ENCODE data around the gene MINDY2. TPM values are rescaled to one million over a fixed set of nuclear protein-coding genes. Genes with fewer than 3 reads are reported as not detected.
"Not testable (repeated sequence)": the region's sequence is repeated elsewhere in the genome, so short reads cannot be mapped to it uniquely, and the experiment has no call there.

The MINDY2 gene
- total RNA-seq, 1 donor from 2014 or later = 20.9 TPM

- H3K36me3 Mint-ChIP-seq (ENCODE audit: low read depth, unreplicated experiment) = no peaks in the 10 kb centered on the region
- no peaks in the 10 kb centered on the region for H3K36me3 ChIP-seq (ENCODE audit: insufficient read depth, low read length)
Measured at GRCh38 chr15:58764468-58764867, 6.6 kb upstream of the MINDY2 start.

GRCh38 chr15:58766290-58766689 is 4.8 kb upstream of the MINDY2 start:
- Histone ChIP-seq H3K4me3 (ENCODE audit: insufficient read depth, low read depth, low read length) (no peak overlapping the region), H3K27ac (ENCODE audit: low read depth, low read length) (no peak overlapping the region), H3K9ac (ENCODE audit: low read length) (no peak overlapping the region), H3K4me2 (ENCODE audit: low read length) (no peak overlapping the region), H2AFZ (ENCODE audit: low read depth, low read length) (no peak overlapping the region), H3K79me2 (ENCODE audit: insufficient read depth, low read length) (no peaks in the 10 kb centered on the region), H3K4me1 (ENCODE audit: insufficient read depth, low read length) (peaks cover 11% of the 10 kb centered on the region), H4K20me1 (ENCODE audit: insufficient read depth, low read length) (no peaks in the 10 kb centered on the region), H3K27me3 (ENCODE audit: insufficient read depth, low read length) (no peaks in the 10 kb centered on the region), H3K9me3 (ENCODE audit: insufficient read depth, low read depth, low read length) (no peaks in the 10 kb centered on the region), H3K36me3 (ENCODE audit: insufficient read depth, low read length) (no peaks in the 10 kb centered on the region)
- H3K4me1 Mint-ChIP-seq (ENCODE audit: low read depth, unreplicated experiment) = no peaks in the 10 kb centered on the region
- H3K27me3 Mint-ChIP-seq (ENCODE audit: low read depth, unreplicated experiment) = no peaks in the 10 kb centered on the region
- DNase-seq (ENCODE audit: low read depth) (no peak), FAIRE-seq (no peak)
- peaks cover 9% of the 10 kb centered on the region for H3K9me3 Mint-ChIP-seq (ENCODE audit: unreplicated experiment)
- TF ChIP-seq CTCF (IDR thresholded peaks at IDR 0.05; ENCODE audit: insufficient read depth, low read depth, low read length) (no peak), EZH2 (IDR thresholded peaks at IDR 0.05; ENCODE audit: insufficient read depth, low read length) (no peak)
- H3K4me3 Mint-ChIP-seq (ENCODE audit: unreplicated experiment) = no peak overlapping the region
- H3K36me3 Mint-ChIP-seq (ENCODE audit: low read depth, unreplicated experiment) = no peaks in the 10 kb centered on the region
- no peak overlapping the region for H3K27ac Mint-ChIP-seq (ENCODE audit: unreplicated experiment)

More at GRCh38 chr15:58764468-58764867, 6.6 kb upstream of the MINDY2 start:
- no peak overlapping the region for H2AFZ ChIP-seq (ENCODE audit: low read depth, low read length)
- no peaks in the 10 kb centered on the region for H3K27me3 ChIP-seq (ENCODE audit: insufficient read depth, low read length)
- Mint-ChIP-seq H3K27me3 (ENCODE audit: low read depth, unreplicated experiment) (no peaks in the 10 kb centered on the region), H3K4me1 (ENCODE audit: low read depth, unreplicated experiment) (no peaks in the 10 kb centered on the region), H3K4me3 (ENCODE audit: unreplicated experiment) (no peak overlapping the region), H3K27ac (ENCODE audit: unreplicated experiment) (no peak overlapping the region), H3K9me3 (ENCODE audit: unreplicated experiment) (peaks cover 9% of the 10 kb centered on the region)
- H3K9me3 ChIP-seq (ENCODE audit: insufficient read depth, low read depth, low read length) = no peaks in the 10 kb centered on the region
- H3K4me2 ChIP-seq (ENCODE audit: low read length) = no peak overlapping the region
- H4K20me1 ChIP-seq (ENCODE audit: insufficient read depth, low read length) = no peaks in the 10 kb centered on the region
- FAIRE-seq (no peak), DNase-seq (ENCODE audit: low read depth) (no peak)
- H3K4me1 ChIP-seq (ENCODE audit: insufficient read depth, low read length) = no peaks in the 10 kb centered on the region
- no peak overlapping the region for H3K9ac ChIP-seq (ENCODE audit: low read length)
- H3K79me2 ChIP-seq (ENCODE audit: insufficient read depth, low read length) = no peaks in the 10 kb centered on the region
- no peak for TF ChIP-seq EZH2 (IDR thresholded peaks at IDR 0.05; ENCODE audit: insufficient read depth, low read length)
- no peak for TF ChIP-seq CTCF (IDR thresholded peaks at IDR 0.05; ENCODE audit: insufficient read depth, low read depth, low read length)
- no peak overlapping the region for H3K27ac ChIP-seq (ENCODE audit: low read depth, low read length)
- H3K4me3 ChIP-seq (ENCODE audit: insufficient read depth, low read depth, low read length) = no peak overlapping the region

DNA sequence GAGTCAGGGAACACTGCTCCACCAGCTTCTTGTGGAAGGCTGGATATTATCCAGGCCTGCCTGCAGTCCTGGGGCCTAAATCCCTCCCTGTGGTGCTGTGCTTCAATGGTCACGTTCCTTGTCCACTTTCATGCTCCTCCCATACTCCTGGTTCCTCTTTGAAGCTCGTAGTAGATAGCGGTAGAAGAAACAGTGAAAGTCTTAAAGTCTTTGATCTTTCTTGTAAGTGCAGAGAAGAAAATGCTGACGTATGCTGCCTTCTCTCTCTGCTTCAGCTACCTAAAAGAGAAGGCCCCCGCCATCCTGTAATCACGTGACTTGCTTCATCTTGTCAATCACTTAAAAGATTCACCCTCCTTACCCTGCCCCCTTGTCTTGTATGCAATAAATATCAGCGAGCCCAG is 2.5 kb upstream of the MINDY2 start:
- not testable (repeated sequence) for H3K36me3 Mint-ChIP-seq (ENCODE audit: low read depth, unreplicated experiment); H3K4me3 Mint-ChIP-seq (ENCODE audit: unreplicated experiment); H3K27ac ChIP-seq (ENCODE audit: low read depth, low read length); FAIRE-seq; DNase-seq (ENCODE audit: low read depth); H2AFZ ChIP-seq (ENCODE audit: low read depth, low read length); H3K9me3 Mint-ChIP-seq (ENCODE audit: unreplicated experiment); H3K36me3 ChIP-seq (ENCODE audit: insufficient read depth, low read length); H3K4me3 ChIP-seq (ENCODE audit: insufficient read depth, low read depth, low read length); H3K27me3 ChIP-seq (ENCODE audit: insufficient read depth, low read length); H3K4me2 ChIP-seq (ENCODE audit: low read length); H3K9me3 ChIP-seq (ENCODE audit: insufficient read depth, low read depth, low read length); H3K9ac ChIP-seq (ENCODE audit: low read length); H3K27me3 Mint-ChIP-seq (ENCODE audit: low read depth, unreplicated experiment); H3K4me1 Mint-ChIP-seq (ENCODE audit: low read depth, unreplicated experiment); H3K27ac Mint-ChIP-seq (ENCODE audit: unreplicated experiment)
- H3K79me2 ChIP-seq (ENCODE audit: insufficient read depth, low read length) = peaks cover 22% of the 10 kb centered on the region
- peaks cover 12% of the 10 kb centered on the region for H4K20me1 ChIP-seq (ENCODE audit: insufficient read depth, low read length)
- peaks cover 11% of the 10 kb centered on the region for H3K4me1 ChIP-seq (ENCODE audit: insufficient read depth, low read length)

Measured in astrocyte (in vitro differentiated cells and primary cell).